HFFc6 (cell line): Measurements from ENCODE around the gene COA7. TPM values are rescaled to one million over a fixed set of nuclear protein-coding genes. Genes with fewer than 3 reads are reported as not detected.
"Not testable (repeated sequence)": the region's sequence is repeated elsewhere in the genome, so short reads cannot be mapped to it uniquely, and the experiment has no call there.

Experiments
- DNase-seq: peaks from one replicate; pipeline ENCODE4 v3.0.0-alpha.2; 2018
- H3K27ac Mint-ChIP-seq: 2 replicates; pipeline ENCODE4 v1.8.0; 2020; ENCODE audit warnings: mild to moderate bottlenecking, mixed read lengths
- H3K27me3 Mint-ChIP-seq: 2 replicates; pipeline ENCODE4 v1.8.0; 2021; ENCODE audit warnings: mild to moderate bottlenecking, moderate library complexity, mixed read lengths; ENCODE audit not compliant: insufficient read depth
- H3K36me3 Mint-ChIP-seq: 2 replicates; pipeline ENCODE4 v1.8.0; 2021; ENCODE audit warnings: low read depth, mixed read lengths
- H3K4me1 Mint-ChIP-seq: 2 replicates; pipeline ENCODE4 v1.8.0; 2020; ENCODE audit warnings: low read depth, mixed read lengths
- H3K4me3 Mint-ChIP-seq: 2 replicates; pipeline ENCODE4 v1.8.0; 2020; ENCODE audit warnings: mild to moderate bottlenecking, moderate library complexity, mixed read lengths
- H3K9me3 Mint-ChIP-seq: 2 replicates; pipeline ENCODE4 v1.8.0; 2020; ENCODE audit warnings: mild to moderate bottlenecking, mixed read lengths
- CTCF ChIP-seq: fragments of 200-600 bp; sonication (generic); IDR thresholded peaks from 2 replicates; pipeline ENCODE4 v1.5.0; 2021; ENCODE audit warnings: antibody characterized with exemption, mild to moderate bottlenecking
- total RNA-seq, 6 experiments: library from RNA; stranded (reverse); fragmentation: NEBNext Ultra II Directional; extraction: Animal tissue kit (Norgen Biotek cat#: 25700); gene quantifications; 2 replicates in 1 of 6; 3 replicates in 5 of 6; pipeline ENCODE4 v1.2.3, GENCODE V29; 2021

COA7 gene
- total RNA-seq, 6 experiments from 2014 or later, result 17.8 to 25.8 (median 20.1) TPM

GRCh38 chr1:52695627-52696026 is 2.5 kb downstream of the COA7 start:
- no peak overlapping the region for H3K4me3 Mint-ChIP-seq
- TF ChIP-seq CTCF, result no peak

GRCh38 chr1:52693843-52694242 is 4.3 kb downstream of the COA7 start:
- TF ChIP-seq CTCF, result no peak

More at GRCh38 chr1:52695627-52696026, 2.5 kb downstream of the COA7 start:
- H3K4me1 Mint-ChIP-seq, result peaks cover 34% of the 10 kb centered on the region
- H3K27ac Mint-ChIP-seq, result no peak overlapping the region
- no peak for DNase-seq
- no peaks in the 10 kb centered on the region; the same call in 1 of the 2 replicates for H3K27me3 Mint-ChIP-seq
- H3K9me3 Mint-ChIP-seq, result peaks cover 10% of the 10 kb centered on the region
- H3K36me3 Mint-ChIP-seq, result peaks cover 29% of the 10 kb centered on the region

GRCh38 chr1:52693351-52693750 is 4.8 kb downstream of the COA7 start:
- H3K9me3 Mint-ChIP-seq, result peaks cover 10% of the 10 kb centered on the region
- not testable (repeated sequence) for H3K4me3 Mint-ChIP-seq, H3K27ac Mint-ChIP-seq, H3K27me3 Mint-ChIP-seq, DNase-seq
- H3K36me3 Mint-ChIP-seq, result peaks cover 29% of the 10 kb centered on the region
- peaks cover 28% of the 10 kb centered on the region for H3K4me1 Mint-ChIP-seq

More at GRCh38 chr1:52693843-52694242, 4.3 kb downstream of the COA7 start:
- H3K9me3 Mint-ChIP-seq, result peaks cover 10% of the 10 kb centered on the region
- H3K4me3 Mint-ChIP-seq, result no peak overlapping the region
- DNase-seq, result no peak
- no peak overlapping the region for H3K27ac Mint-ChIP-seq
- peaks cover 29% of the 10 kb centered on the region for H3K36me3 Mint-ChIP-seq
- no peaks in the 10 kb centered on the region; the same call in 1 of the 2 replicates for H3K27me3 Mint-ChIP-seq
- H3K4me1 Mint-ChIP-seq, result peaks cover 33% of the 10 kb centered on the region

- Mint-ChIP-seq H3K27ac (no peak overlapping the region), H3K27me3 (no peaks in the 10 kb centered on the region; the same call in 1 of the 2 replicates), H3K4me1 (peaks cover 22% of the 10 kb centered on the region; the same call in 1 of the 2 replicates), H3K9me3 (peaks cover 5% of the 10 kb centered on the region), H3K4me3 (no peak overlapping the region), H3K36me3 (peaks cover 28% of the 10 kb centered on the region)
- no peak for DNase-seq
- no peak for TF ChIP-seq CTCF
Measured at GRCh38 chr1:52692697-52693096, 5.5 kb downstream of the COA7 start.

- DNase-seq, result no peak
- H3K4me3 Mint-ChIP-seq, result no peak overlapping the region
- TF ChIP-seq CTCF, result no peak
- H3K27me3 Mint-ChIP-seq, result no peaks in the 10 kb centered on the region; the same call in 1 of the 2 replicates
- peaks cover 15% of the 10 kb centered on the region; the same call in 1 of the 2 replicates for H3K4me1 Mint-ChIP-seq
- no peaks in the 10 kb centered on the region for H3K9me3 Mint-ChIP-seq
- H3K27ac Mint-ChIP-seq, result peak overlapping the region; percentile 42; the same call in 1 of the 2 replicates
- peaks cover 34% of the 10 kb centered on the region for H3K36me3 Mint-ChIP-seq
Measured at GRCh38 chr1:52691821-52692220, 6.3 kb downstream of the COA7 start.

- no peaks in the 10 kb centered on the region for H3K9me3 Mint-ChIP-seq
- peaks cover 7% of the 10 kb centered on the region for H3K4me1 Mint-ChIP-seq
- peaks cover 30% of the 10 kb centered on the region for H3K36me3 Mint-ChIP-seq
- DNase-seq, result no peak
- no peak overlapping the region for H3K27ac Mint-ChIP-seq
- no peak overlapping the region for H3K4me3 Mint-ChIP-seq
- TF ChIP-seq CTCF, result no peak
- no peaks in the 10 kb centered on the region; the same call in 1 of the 2 replicates for H3K27me3 Mint-ChIP-seq
Measured at GRCh38 chr1:52686830-52687229, 11.3 kb downstream of the COA7 start.
